K562 (cell line): ENCODE data around the gene ZNF503. TPM values are rescaled to one million over a fixed set of nuclear protein-coding genes. Genes with fewer than 3 reads are reported as not detected.

Experiments
- ATAC-seq: fragments of 200-7000 bp; cut with Tn5 transposase; 3 replicates; pipeline ENCODE4 v1.9.1; 2020; ENCODE audit warnings: moderate library complexity
- BruUV-seq: library from RNA; stranded (reverse); fragments of 400-500 nt; replicated peaks from 2 replicates; lab custom pipeline; 2021; lab: Mats Ljungman, UMichigan
- CTCF ChIA-PET: fragments of 300-600 bp; formaldehyde crosslinking; extraction: SDS; loops from one replicate; lab custom pipeline; 2021; ENCODE audit warnings: low intra/inter-chr PET ratio; lab: Yijun Ruan, JAX
- POLR2A ChIA-PET: fragments of 300-600, 350-650 bp; sonication (Branson Sonifier 250); formaldehyde crosslinking; extraction: SDS; loops from one replicate; lab custom pipeline; 2021; ENCODE audit warnings: antibody characterized with exemption, inconsistent platforms; lab: Yijun Ruan, JAX
- DNase-seq, 4 experiments: peaks; one replicate each; pipeline versions ENCODE4 v3.0.0 to v3.0.0-alpha.2; 2011 to 2018; ENCODE audit warnings: low spot score in 3 of 4, mixed read lengths in 3 of 4; ENCODE audit errors: extremely low read depth in 1 of 4
- FAIRE-seq: peaks from 2 replicates; lab custom pipeline; 2011; peaks lifted over from hg19 to GRCh38; lab: Jason Lieb, UNC
- H2AFZ ChIP-seq: 2 replicates; pipeline ENCODE4 v1.6.0; 2011; ENCODE audit warnings: low read depth, low read length, control low read depth, inconsistent platforms
- H3K27ac ChIP-seq: fragments of 200-600 bp; 3 replicates; pipeline ENCODE4 v1.8.0; 2011; ENCODE audit warnings: low read depth, mild to moderate bottlenecking, control low read depth, inconsistent platforms, low read length, moderate library complexity, mixed read lengths; ENCODE audit errors: extremely low read depth
- H3K27me3 ChIP-seq, 2 experiments: fragments of 300-600 bp in 1 of 2; 2 replicates in 1 of 2; 3 replicates in 1 of 2; pipeline versions ENCODE4 v1.6.0 to v1.8.0; 2011; ENCODE audit warnings: inconsistent platforms in 2 of 2, low read length in 2 of 2, mild to moderate bottlenecking in 1 of 2, mixed read lengths in 1 of 2, moderate library complexity in 1 of 2; ENCODE audit not compliant: control insufficient read depth in 2 of 2, insufficient read depth in 2 of 2
- H3K36me3 ChIP-seq: fragments of 300-600 bp; 3 replicates; pipeline ENCODE4 v1.8.0; 2011; ENCODE audit warnings: mild to moderate bottlenecking, low read length, inconsistent platforms; ENCODE audit not compliant: control insufficient read depth, insufficient read depth
- H3K4me1 ChIP-seq, 2 experiments: fragments of 200-600 bp in 1 of 2; replicated peaks in 1 of 2; 2 replicates in 1 of 2; 3 replicates in 1 of 2; pipeline versions ENCODE4 v1.5.1 to v1.8.0; 2011; ENCODE audit warnings: inconsistent platforms in 2 of 2, low read length in 2 of 2, mild to moderate bottlenecking in 1 of 2, mixed read lengths in 1 of 2, moderate library complexity in 1 of 2; ENCODE audit not compliant: control insufficient read depth in 2 of 2, insufficient read depth in 2 of 2
- H3K4me2 ChIP-seq: 2 replicates; pipeline ENCODE4 v1.6.1; 2011; ENCODE audit warnings: low read length, control low read depth, inconsistent platforms, mixed read lengths; ENCODE audit not compliant: insufficient read depth
- H3K4me3 ChIP-seq: fragments of 200-600 bp; sonication (generic), shearing (Covaris generic); 2 replicates; pipeline ENCODE4 v1.5.1; 2016; ENCODE audit warnings: control low read depth, inconsistent platforms
- H3K79me2 ChIP-seq: fragments of 200-600 bp; 3 replicates; pipeline ENCODE4 v1.8.0; 2011; ENCODE audit warnings: low read length, inconsistent platforms; ENCODE audit not compliant: control insufficient read depth, insufficient read depth
- H3K9ac ChIP-seq, 2 experiments: 2 replicates each; pipeline versions ENCODE4 v1.6.0 to v1.6.1; 2011; ENCODE audit warnings: low read depth in 2 of 2, low read length in 2 of 2, control low read depth in 1 of 2, inconsistent platforms in 1 of 2, mild to moderate bottlenecking in 1 of 2, mixed read lengths in 1 of 2; ENCODE audit not compliant: insufficient read depth in 1 of 2
- H3K9me1 ChIP-seq: one replicate; pipeline ENCODE4 v1.6.0; 2011; ENCODE audit warnings: inconsistent platforms, mild to moderate bottlenecking, low read length, moderate library complexity; ENCODE audit not compliant: control insufficient read depth, insufficient read depth
- H3K9me3 ChIP-seq: replicated peaks from 2 replicates; pipeline ENCODE4 v1.5.1; 2011; ENCODE audit warnings: low read depth, low read length, inconsistent platforms; ENCODE audit not compliant: control insufficient read depth, insufficient read depth
- H4K20me1 ChIP-seq: replicated peaks from 2 replicates; pipeline ENCODE4 v1.6.1; 2011; ENCODE audit warnings: low read length, inconsistent platforms, mixed read lengths; ENCODE audit not compliant: control insufficient read depth, insufficient read depth
- BHLHE40 ChIP-seq: IDR thresholded peaks from 2 replicates; pipeline ENCODE4 v1.6.1; 2011; ENCODE audit warnings: low read length, improper control_type of control experiment
- E2F8 ChIP-seq: fragments of 450-650 bp; IDR thresholded peaks from 2 replicates; pipeline ENCODE4 v1.7.1; 2018; ENCODE audit warnings: mild to moderate bottlenecking, low read depth; ENCODE audit not compliant: partially characterized antibody
- RBM25 ChIP-seq: fragments of 200-400 bp; formaldehyde crosslinking; IDR thresholded peaks from 2 replicates; pipeline ENCODE4 v1.6.1; 2018; ENCODE audit warnings: low read length, low read depth, moderate library complexity; ENCODE audit not compliant: severe bottlenecking
- TRIM24 ChIP-seq, 2 experiments: fragments of 450-650 bp; IDR thresholded peaks; 2 replicates each; pipeline ENCODE4 v1.6.1; 2016
- ZFP36 ChIP-seq: fragments of 150-350 bp; IDR thresholded peaks from 2 replicates; pipeline ENCODE4 v1.6.1; 2018; ENCODE audit warnings: low read length, low read depth; ENCODE audit not compliant: partially characterized antibody
- WGBS: fragments of 100-300 bp; shearing (Covaris generic); methylation state at CpG from one replicate; pipeline ENCODE4 v1.1.6; 2016; ENCODE audit warnings: low coverage, mixed read lengths; ENCODE audit not compliant: insufficient coverage; ENCODE audit errors: missing lambda C conversion rate; 5-methylcytosine and 5-hydroxymethylcytosine counted together
- in situ Hi-C: fragments of 300-500 bp; cut with MboI; formaldehyde crosslinking; loops from 4 replicates; pipeline ENCODE4 v1.15.0; 2018; ENCODE audit warnings: inconsistent platforms, mixed read lengths
- intact Hi-C: fragments of 100-400 bp; cut with micrococcal nuclease; formaldehyde crosslinking; loops from 2 replicates; pipeline ENCODE4 v1.14.2; 2022
- polyA plus RNA-seq, 8 experiments: library from polyadenylated mRNA; depleted of rRNA in 4 of 8; stranded (reverse) in 5 of 8; unstranded in 3 of 8; fragments of >200 nt; fragmentation: Nextera tagmentation in 2 of 8; fragmentation: Illumina TruSeq in 1 of 8; extraction: Ambion mirVana in 2 of 8; extraction: Trizol in 1 of 8; gene quantifications; 2 replicates each; pipeline versions ENCODE4 v1.2.1 to v1.2.3, GENCODE V29; 2011 to 2014; ENCODE audit warnings: inconsistent platforms in 1 of 8, missing spikeins in 1 of 8
- total RNA-seq, 7 experiments: library from RNA; depleted of rRNA in 6 of 7; stranded (reverse); fragments of >200 nt in 6 of 7; fragmentation: Illumina TruSeq in 2 of 7; extraction: Trizol in 2 of 7; gene quantifications; 2 replicates each; pipeline versions ENCODE4 v1.2.1 to v1.2.3, GENCODE V29; 2011 to 2021; ENCODE audit warnings: low replicate concordance in 1 of 7

Gene ZNF503
- total and polyA plus RNA-seq, 9 of the 15 experiments (the other 6 are each of a cell fraction or from before 2014, with no cell fraction given) = not detected

- H3K4me1 ChIP-seq = peaks cover 0 to 20% of the 10 kb centered on the region in 2 experiments; a peak in 3 of 5 replicates
- FAIRE-seq (no peak), DNase-seq (no peak), ATAC-seq (no peak)
- H3K36me3 ChIP-seq = no peaks in the 10 kb centered on the region
- CTCF ChIA-PET = no interaction called here
- no peaks in the 10 kb centered on the region for H3K9me3 ChIP-seq
- H3K4me2 ChIP-seq = no peak overlapping the region
- H3K27ac ChIP-seq = no peak overlapping the region
- no peak overlapping the region for H2AFZ ChIP-seq
- BruUV-seq = no TSS peak
- H3K27me3 ChIP-seq = peaks cover 7 to 33% of the 10 kb centered on the region in 2 experiments; a peak in 4 of 5 replicates
- no peak overlapping the region for H3K4me3 ChIP-seq
- TF ChIP-seq BHLHE40 (no peak), TRIM24 (IDR thresholded peaks at IDR 0.05) (no peak), RBM25 (peak; percentile 88)
- H4K20me1 ChIP-seq = no peaks in the 10 kb centered on the region
- intact Hi-C loops (loop anchor here (10.0 kb wide), 1 partner anchor 1152 kb away; no protein-coding TSS in a partner anchor), in situ Hi-C loops (no loop called here)
- POLR2A ChIA-PET = interaction anchor here (0.7 kb wide), 2 partner anchors 32 to 1678 kb away, joined by 3 read pairs; no protein-coding TSS in a partner anchor
- no peak overlapping the region for H3K9ac ChIP-seq
- H3K79me2 ChIP-seq = no peaks in the 10 kb centered on the region
- H3K9me1 ChIP-seq = no peaks in the 10 kb centered on the region
Observed at GRCh38 chr10:75392744-75393143, 8.8 kb downstream of the ZNF503 start.

GRCh38 chr10:75392271-75392670 lies 9.3 kb downstream of the ZNF503 start:
- peaks cover 0 to 20% of the 10 kb centered on the region in 2 experiments; a peak in 3 of 5 replicates for H3K4me1 ChIP-seq
- no peaks in the 10 kb centered on the region for H3K36me3 ChIP-seq
- FAIRE-seq (no peak), ATAC-seq (no peak), DNase-seq (no peak)
- WGBS = 0% methylated on average over 2 of the region's 2 CpGs
- peaks cover 7 to 33% of the 10 kb centered on the region in 2 experiments; a peak in 4 of 5 replicates for H3K27me3 ChIP-seq
- H3K9ac ChIP-seq = no peak overlapping the region
- TF ChIP-seq E2F8 (no peak), ZFP36 (peak; percentile 62)
- H3K9me1 ChIP-seq = no peaks in the 10 kb centered on the region
- in situ Hi-C loops = no loop called here
- no peaks in the 10 kb centered on the region for H3K9me3 ChIP-seq
- ChIA-PET POLR2A (interaction anchor here (0.7 kb wide), 2 partner anchors 31 to 1679 kb away, joined by 3 read pairs; no protein-coding TSS in a partner anchor), CTCF (no interaction called here)
- H3K4me3 ChIP-seq = no peak overlapping the region
- no peaks in the 10 kb centered on the region for H4K20me1 ChIP-seq
- intact Hi-C loops = loop anchor here (10.0 kb wide), 1 partner anchor 1153 kb away; no protein-coding TSS in a partner anchor
- no peak overlapping the region for H3K27ac ChIP-seq
- no peaks in the 10 kb centered on the region for H3K79me2 ChIP-seq
- no peak overlapping the region for H3K4me2 ChIP-seq
- no TSS peak for BruUV-seq
- no peak overlapping the region for H2AFZ ChIP-seq
